Sigmoid colon (tissue), 7 donors: ENCODE measurements around the gene S1PR3. TPM values are rescaled to one million over a fixed set of nuclear protein-coding genes. Genes with fewer than 3 reads are reported as not detected.

Experiments
- DNase-seq: peaks from one replicate; pipeline ENCODE4 v3.0.0-alpha.2; 2019
- H3K27ac ChIP-seq, 4 donors: fragments of 200-600 bp; sonication (generic); one replicate each; pipeline ENCODE4 v1.5.1; 2016 to 2019; ENCODE audit warnings: mild to moderate bottlenecking in 1 of 4
- H3K27me3 ChIP-seq, 3 donors: fragments of 200-600 bp; sonication (generic); one replicate each; pipeline ENCODE4 v1.5.1; 2019; ENCODE audit warnings: mild to moderate bottlenecking in 1 of 3
- H3K36me3 ChIP-seq, 4 donors: fragments of 200-600 bp; sonication (generic); one replicate each; pipeline ENCODE4 v1.5.1; 2016 to 2019
- H3K4me1 ChIP-seq, 4 donors: fragments of 200-600 bp; sonication (generic); one replicate each; pipeline ENCODE4 v1.5.1; 2017 to 2019
- H3K4me3 ChIP-seq, 4 donors: fragments of 200-600 bp; sonication (generic); one replicate each; pipeline ENCODE4 v1.5.1; 2017 to 2019; ENCODE audit warnings: mild to moderate bottlenecking in 2 of 4, moderate library complexity in 1 of 4
- H3K9me3 ChIP-seq, 4 donors: fragments of 200-600 bp in 3 of 4; sonication (generic) in 3 of 4; one replicate each; pipeline versions ENCODE4 v1.5.1 to v1.6.1; 2013 to 2019
- CTCF ChIP-seq, 4 experiments: fragments of 450-650 bp in 3 of 4; fragments of 200-600 bp in 1 of 4; IDR thresholded peaks; one replicate each; pipeline ENCODE4 v1.5.1; 2016 to 2019; ENCODE audit warnings: antibody characterized with exemption in 4 of 4, mild to moderate bottlenecking in 3 of 4, moderate library complexity in 2 of 4
- EP300 ChIP-seq, 4 donors: sonication (generic); formaldehyde crosslinking; IDR thresholded peaks; one replicate each; pipeline ENCODE4 v1.6.1; 2017; ENCODE audit warnings: antibody characterized with exemption in 4 of 4
- POLR2A ChIP-seq, 2 donors: fragments of 450-650 bp; IDR thresholded peaks; one replicate each; pipeline ENCODE4 v1.6.1; 2016; ENCODE audit warnings: antibody characterized with exemption in 2 of 2, mild to moderate bottlenecking in 2 of 2, moderate library complexity in 2 of 2
- POLR2AphosphoS5 ChIP-seq, 4 donors: sonication (generic); formaldehyde crosslinking; IDR thresholded peaks; one replicate each; pipeline ENCODE4 v1.6.1; 2017; ENCODE audit warnings: antibody characterized with exemption in 4 of 4
- WGBS, 2 donors: extraction: QIAGEN DNeasy Blood & Tissue Kit; methylation state at CpG; one replicate each; pipeline ENCODE4 v1.1.7; 2013; 5-methylcytosine and 5-hydroxymethylcytosine counted together
- intact Hi-C: fragments of 100-400 bp; cut with DNase I; formaldehyde crosslinking; loops from one replicate; pipeline ENCODE4 v1.15.1; 2023
- polyA plus RNA-seq, 3 donors: library from polyadenylated mRNA; stranded (reverse); fragments of 200-250 nt; gene quantifications; one replicate each; pipeline ENCODE4 v1.2.3, GENCODE V29; 2013
- total RNA-seq, 4 donors: library from RNA; depleted of rRNA; stranded (reverse); fragments of >200 nt; gene quantifications; one replicate each; pipeline ENCODE4 v1.1.0, GENCODE V29; 2016
- donor health status: healthy with polysubstance abuse.
- donor health status: Bipolar disorder and iron deficiency.
- donor health status: healthy.

The S1PR3 gene
- total and polyA plus RNA-seq, 7 donors, result 0.23 to 33.0 (median 10.4) TPM

- H3K4me1 ChIP-seq, result peaks cover 0 to 21% (median 11%) of the 10 kb centered on the region in 4 donors
- intact Hi-C loops, result no loop called here
Measured at GRCh38 chr9:88976890-88977257, 14.4 kb upstream of the S1PR3 start.

GRCh38 chr9:88978034-88978433, 13.2 kb upstream of the S1PR3 start:
- Histone ChIP-seq H3K4me3 (no peak overlapping the region), H3K36me3 (no peaks in the 10 kb centered on the region), H3K4me1 (peaks cover 0 to 21% (median 11%) of the 10 kb centered on the region in 4 donors), H3K27ac (peak overlapping the region in 1 of 4 donors; percentile 64), H3K27me3 (no peaks in the 10 kb centered on the region), H3K9me3 (no peaks in the 10 kb centered on the region)
- intact Hi-C loops, result no loop called here
- WGBS, 2 donors, result 45 to 66% methylated on average over 5 of the region's 5 CpGs
- no peak for DNase-seq
- TF ChIP-seq CTCF (IDR thresholded peaks at IDR 0.05) (no peak), POLR2A (IDR thresholded peaks at IDR 0.05) (no peak), POLR2AphosphoS5 (IDR thresholded peaks at IDR 0.05) (no peak), EP300 (IDR thresholded peaks at IDR 0.05) (no peak)

More at GRCh38 chr9:88976890-88977257, 14.4 kb upstream of the S1PR3 start:
- Histone ChIP-seq H3K9me3 (no peaks in the 10 kb centered on the region), H3K27ac (no peak overlapping the region), H3K27me3 (no peaks in the 10 kb centered on the region), H3K4me3 (no peak overlapping the region), H3K36me3 (no peaks in the 10 kb centered on the region)
- DNase-seq, result no peak
- whole genome bisulfite sequencing, 2 donors, result 70 to 87% methylated on average over 5 of the region's 5 CpGs
- no peak for TF ChIP-seq POLR2A (IDR thresholded peaks at IDR 0.05)
- no peak for TF ChIP-seq CTCF (IDR thresholded peaks at IDR 0.05)
- no peak for TF ChIP-seq EP300 (IDR thresholded peaks at IDR 0.05)
- TF ChIP-seq POLR2AphosphoS5 (IDR thresholded peaks at IDR 0.05), result no peak

GRCh38 chr9:88979021-88979420, 12.2 kb upstream of the S1PR3 start:
- Histone ChIP-seq H3K36me3 (no peaks in the 10 kb centered on the region), H3K9me3 (no peaks in the 10 kb centered on the region), H3K4me1 (peaks cover 0 to 21% (median 11%) of the 10 kb centered on the region in 4 donors), H3K27ac (peak overlapping the region in 1 of 4 donors; percentile 64), H3K4me3 (no peak overlapping the region), H3K27me3 (no peaks in the 10 kb centered on the region)
- WGBS, 2 donors, result 91 to 93% methylated on average over 2 of the region's 2 CpGs
- intact Hi-C loops, result no loop called here
- no peak for DNase-seq
- TF ChIP-seq POLR2A (IDR thresholded peaks at IDR 0.05) (no peak), CTCF (IDR thresholded peaks at IDR 0.05) (no peak), EP300 (IDR thresholded peaks at IDR 0.05) (no peak), POLR2AphosphoS5 (IDR thresholded peaks at IDR 0.05) (no peak)

- no peak for TF ChIP-seq EP300 (IDR thresholded peaks at IDR 0.05)
- no peak for TF ChIP-seq POLR2AphosphoS5 (IDR thresholded peaks at IDR 0.05)
- TF ChIP-seq CTCF (IDR thresholded peaks at IDR 0.05), result no peak
- TF ChIP-seq POLR2A (IDR thresholded peaks at IDR 0.05), result no peak
- WGBS, 2 donors, result 81 to 92% methylated on average over 2 of the region's 2 CpGs
- peaks cover 0 to 21% (median 11%) of the 10 kb centered on the region in 4 donors for H3K4me1 ChIP-seq
Measured at GRCh38 chr9:88979791-88980190, 11.5 kb upstream of the S1PR3 start.

GRCh38 chr9:88980740-88981203, 10.5 kb upstream of the S1PR3 start:
- H3K4me1 ChIP-seq, result peaks cover 0 to 21% (median 11%) of the 10 kb centered on the region in 4 donors
- 64 to 73% methylated on average over 1 of the region's 1 CpG for WGBS, 2 donors
- no peaks in the 10 kb centered on the region for H3K9me3 ChIP-seq
- H3K27me3 ChIP-seq, result no peaks in the 10 kb centered on the region
- DNase-seq, result no peak
- TF ChIP-seq POLR2A (IDR thresholded peaks at IDR 0.05) (no peak), CTCF (IDR thresholded peaks at IDR 0.05) (no peak), EP300 (IDR thresholded peaks at IDR 0.05) (no peak), POLR2AphosphoS5 (IDR thresholded peaks at IDR 0.05) (no peak)
- H3K36me3 ChIP-seq, result no peaks in the 10 kb centered on the region
- H3K27ac ChIP-seq, result peak overlapping the region in 1 of 4 donors; percentile 64
- intact Hi-C loops, result no loop called here
- H3K4me3 ChIP-seq, result no peak overlapping the region

More at GRCh38 chr9:88979791-88980190, 11.5 kb upstream of the S1PR3 start:
- Histone ChIP-seq H3K9me3 (no peaks in the 10 kb centered on the region), H3K27ac (peak overlapping the region in 1 of 4 donors; percentile 64), H3K36me3 (no peaks in the 10 kb centered on the region), H3K4me3 (no peak overlapping the region), H3K27me3 (no peaks in the 10 kb centered on the region)
- intact Hi-C loops, result no loop called here
- DNase-seq, result no peak
